Astrocyte (in vitro differentiated cells and primary cell): ENCODE results near the gene HOXA5.

Source experiments
- EZH2 ChIP-seq: IDR thresholded peaks from 2 replicates; pipeline ENCODE4 v1.6.1; 2012; ENCODE audit warnings: mild to moderate bottlenecking, low read length, inconsistent platforms; ENCODE audit not compliant: insufficient read depth
- TF ChIP-seq, protein P1 (sequence below): IDR thresholded peaks from 2 replicates; pipeline ENCODE4 v1.5.1; 2011; ENCODE audit warnings: low read depth, mild to moderate bottlenecking, inconsistent platforms, low read length, moderate library complexity; ENCODE audit not compliant: insufficient read depth

DNA sequence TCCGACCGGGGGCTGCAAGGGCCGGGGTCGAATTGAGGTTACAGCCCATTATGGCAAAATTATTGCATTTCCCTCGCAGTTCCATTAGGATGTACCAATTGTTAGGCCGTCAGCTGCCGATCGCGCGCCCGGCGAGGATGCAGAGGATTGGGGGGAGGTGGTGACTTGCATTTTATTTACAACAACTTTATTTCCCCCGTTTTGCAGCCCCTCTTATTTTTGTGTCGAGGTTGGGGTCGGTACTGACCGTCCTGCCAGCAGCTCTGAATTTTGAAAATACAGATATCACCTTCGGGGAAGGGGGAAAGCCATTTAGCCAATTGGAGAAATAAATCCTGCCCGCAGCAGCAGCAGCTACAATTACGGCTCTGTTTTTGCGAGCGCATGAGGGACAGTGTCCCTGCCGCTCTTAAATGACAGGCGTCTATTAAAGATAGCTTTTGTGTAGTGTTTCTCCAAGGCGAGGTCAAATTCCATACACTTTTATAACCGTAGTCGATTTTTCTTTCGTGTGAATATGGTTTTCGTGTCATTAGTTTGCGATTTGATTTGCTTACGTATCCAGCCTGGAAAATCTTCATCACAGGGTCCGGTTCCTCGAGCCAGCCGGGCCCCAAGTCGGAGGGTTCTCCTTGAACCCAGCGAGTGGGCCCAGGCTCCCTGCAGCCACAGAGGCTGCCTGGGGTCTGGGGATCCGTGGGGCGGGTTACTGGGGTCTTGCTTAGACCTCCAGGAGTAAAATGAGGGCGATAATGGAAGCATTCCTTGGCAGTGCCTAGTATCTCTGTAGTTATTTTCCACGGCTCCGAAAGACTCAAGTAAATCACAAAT lies 684 bp upstream of the HOXA5 start:
- TF ChIP-seq, protein P1, sequence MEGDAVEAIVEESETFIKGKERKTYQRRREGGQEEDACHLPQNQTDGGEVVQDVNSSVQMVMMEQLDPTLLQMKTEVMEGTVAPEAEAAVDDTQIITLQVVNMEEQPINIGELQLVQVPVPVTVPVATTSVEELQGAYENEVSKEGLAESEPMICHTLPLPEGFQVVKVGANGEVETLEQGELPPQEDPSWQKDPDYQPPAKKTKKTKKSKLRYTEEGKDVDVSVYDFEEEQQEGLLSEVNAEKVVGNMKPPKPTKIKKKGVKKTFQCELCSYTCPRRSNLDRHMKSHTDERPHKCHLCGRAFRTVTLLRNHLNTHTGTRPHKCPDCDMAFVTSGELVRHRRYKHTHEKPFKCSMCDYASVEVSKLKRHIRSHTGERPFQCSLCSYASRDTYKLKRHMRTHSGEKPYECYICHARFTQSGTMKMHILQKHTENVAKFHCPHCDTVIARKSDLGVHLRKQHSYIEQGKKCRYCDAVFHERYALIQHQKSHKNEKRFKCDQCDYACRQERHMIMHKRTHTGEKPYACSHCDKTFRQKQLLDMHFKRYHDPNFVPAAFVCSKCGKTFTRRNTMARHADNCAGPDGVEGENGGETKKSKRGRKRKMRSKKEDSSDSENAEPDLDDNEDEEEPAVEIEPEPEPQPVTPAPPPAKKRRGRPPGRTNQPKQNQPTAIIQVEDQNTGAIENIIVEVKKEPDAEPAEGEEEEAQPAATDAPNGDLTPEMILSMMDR, result no peak
- TF ChIP-seq EZH2, result no peak
